ENCODE data around the gene HCFC1.

Gene HCFC1

GRCh38 chrX:153973127-153974002, 1.7 kb upstream of the HCFC1 start:
- no peak for DNase-seq

- peak; percentile 80 for DNase-seq
Measured at GRCh38 chrX:153972368-153973126, 929 bp upstream of the HCFC1 start, which contains the start of gene TMEM187. Gene TMEM187, plus strand, starts transcription at chrX:153972754. Its CDS starts 9,309 bp downstream, at chrX:153982063.

- peak; percentile 54 for DNase-seq
Measured at GRCh38 chrX:153971124-153971449, 531 bp downstream of the HCFC1 start.

GRCh38 chrX:153970357-153971123, 1.1 kb downstream of the HCFC1 start:
- no peak for DNase-seq

GRCh38 chrX:153969904-153970356, 1.7 kb downstream of the HCFC1 start:
- no peak for DNase-seq

- no peak for DNase-seq
Measured at GRCh38 chrX:153969125-153969903, 2.3 kb downstream of the HCFC1 start.

GRCh38 chrX:153968754-153969124, 2.9 kb downstream of the HCFC1 start:
- DNase-seq = no peak

- no peak for DNase-seq
Measured at GRCh38 chrX:153968255-153968654, 3.4 kb downstream of the HCFC1 start.

- DNase-seq = no peak
Measured at GRCh38 chrX:153967536-153968224, 3.9 kb downstream of the HCFC1 start.

GRCh38 chrX:153966841-153967535, 4.6 kb downstream of the HCFC1 start:
- no peak for DNase-seq

- DNase-seq = no peak
Measured at GRCh38 chrX:153966283-153966688, 5.3 kb downstream of the HCFC1 start.

- no peak for DNase-seq
Measured at GRCh38 chrX:153965406-153965805, 6.2 kb downstream of the HCFC1 start.

GRCh38 chrX:153964105-153964504, 7.5 kb downstream of the HCFC1 start:
- no peak for DNase-seq

- no peak for DNase-seq
Measured at GRCh38 chrX:153963546-153963945, 8.1 kb downstream of the HCFC1 start.

- no peak for DNase-seq
Measured at GRCh38 chrX:153961292-153961691, 10.3 kb downstream of the HCFC1 start.

GRCh38 chrX:153960786-153961185, 10.8 kb downstream of the HCFC1 start:
- no peak for DNase-seq

GRCh38 chrX:153960077-153960476, 11.5 kb downstream of the HCFC1 start:
- no peak for DNase-seq

GRCh38 chrX:153959649-153960048, 12.0 kb downstream of the HCFC1 start:
- DNase-seq = no peak

GRCh38 chrX:153958605-153959004, 13.0 kb downstream of the HCFC1 start:
- no peak for DNase-seq

- DNase-seq = no peak
Measured at GRCh38 chrX:153957224-153957623, 14.4 kb downstream of the HCFC1 start.

Data from T1000 (cell line).